Measurements from ENCODE around the gene CFAP206.

GRCh38 chr6:87373377-87373776, 34.4 kb upstream of the CFAP206 start:
- TF ChIP-seq CTCF (IDR thresholded peaks at IDR 0.05) (no peak), POLR2A (IDR thresholded peaks at IDR 0.05) (no peak)
